Nucleus accumbens (tissue), 56 donors: ENCODE results near the gene MAMDC2.

Source experiments
- DNase-seq, 56 donors: peaks; one replicate each; lab custom pipeline; 2025; lab: John Stamatoyannopoulos, UW

Gene MAMDC2

DNA sequence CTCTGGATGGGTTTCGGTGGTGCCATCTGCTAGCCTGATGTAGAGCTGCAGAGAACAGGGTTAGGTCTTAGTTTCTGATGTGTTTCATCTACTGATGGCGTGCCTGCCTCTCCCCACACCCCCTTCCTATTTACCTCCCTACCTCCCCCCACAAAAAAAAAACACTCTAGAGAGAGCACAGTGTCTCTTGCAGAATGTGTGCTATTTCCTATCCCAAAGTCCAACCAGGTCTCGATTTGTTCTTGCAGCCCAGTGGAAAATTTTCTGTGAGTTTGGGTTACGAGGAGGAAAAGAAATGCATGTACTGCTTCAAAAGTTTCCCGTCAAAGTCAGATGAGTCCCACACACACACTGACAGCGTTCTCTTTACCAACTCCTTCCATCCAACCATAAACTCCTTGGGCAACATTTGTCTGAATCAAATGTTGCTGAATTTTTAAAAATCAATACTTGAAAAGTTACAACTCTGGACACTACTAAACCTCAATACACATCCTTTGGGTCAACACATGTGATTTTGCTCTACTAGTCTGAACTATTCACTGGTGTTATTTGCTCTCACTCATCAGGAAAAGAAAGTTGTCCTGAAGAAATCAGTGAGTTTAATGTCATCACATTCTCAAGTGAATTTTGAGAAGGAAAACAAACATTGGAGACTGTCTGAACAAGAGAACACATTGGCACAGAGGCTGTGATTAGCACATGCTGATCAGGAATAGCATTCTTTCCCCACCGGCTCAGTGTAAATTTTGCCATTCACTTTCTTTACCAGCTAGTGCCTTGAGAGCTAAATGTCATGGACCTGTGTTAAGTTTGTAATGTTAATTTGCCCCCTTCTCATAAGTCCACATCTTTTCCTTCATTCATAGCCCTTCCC is 84.1 kb downstream of the MAMDC2 start:
- no peak for DNase-seq

GRCh38 chr9:70130266-70130665 is 86.6 kb downstream of the MAMDC2 start:
- no peak for DNase-seq

GRCh38 chr9:70131296-70131695 is 87.6 kb downstream of the MAMDC2 start:
- no peak for DNase-seq

GRCh38 chr9:70133253-70134208 is 89.9 kb downstream of the MAMDC2 start:
- no peak for DNase-seq

DNA sequence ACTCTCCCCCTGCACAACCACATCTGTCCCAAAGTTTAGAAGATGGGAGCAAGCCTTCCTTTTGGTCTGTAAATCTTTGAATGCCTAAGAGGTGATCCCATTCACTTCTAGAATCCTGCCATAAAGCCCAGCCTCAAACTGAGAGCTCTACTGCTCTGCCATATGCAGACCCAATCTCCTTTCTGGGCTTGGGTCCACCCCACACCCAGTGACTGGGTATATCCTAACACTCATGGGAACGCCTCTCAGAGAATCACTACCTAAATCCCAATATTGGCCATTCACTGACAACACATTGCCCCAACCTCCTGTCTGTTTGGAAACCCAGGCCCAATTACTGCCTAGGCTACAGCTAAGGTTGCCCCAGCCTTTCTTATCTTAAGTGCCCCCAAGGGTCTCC is 90.7 kb downstream of the MAMDC2 start:
- no peak for DNase-seq

GRCh38 chr9:70135176-70135575 is 91.5 kb downstream of the MAMDC2 start:
- no peak for DNase-seq

DNA sequence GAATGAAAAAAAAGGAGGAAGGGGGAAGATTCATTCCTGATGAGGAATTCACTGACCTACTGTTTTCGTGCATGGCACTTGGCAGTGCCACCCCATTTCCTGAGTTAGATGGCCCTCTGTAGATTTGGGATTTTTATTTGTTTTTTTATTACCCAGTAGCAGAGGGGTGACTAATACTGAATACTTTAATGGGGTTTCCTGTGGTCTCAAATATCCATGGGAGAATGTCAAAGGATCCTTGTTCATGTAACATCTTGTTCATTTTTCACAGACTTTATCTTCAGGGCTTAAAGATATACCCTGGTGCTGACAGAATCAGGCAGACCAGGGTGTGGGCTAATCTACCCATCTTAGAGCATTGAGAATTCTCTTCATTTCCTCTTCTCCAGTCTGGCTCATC is 93.0 kb downstream of the MAMDC2 start:
- no peak for DNase-seq

- no peak for DNase-seq
Observed at GRCh38 chr9:70137577-70137976, 93.9 kb downstream of the MAMDC2 start.

GRCh38 chr9:70142101-70142500 is 98.5 kb downstream of the MAMDC2 start:
- no peak for DNase-seq

DNA sequence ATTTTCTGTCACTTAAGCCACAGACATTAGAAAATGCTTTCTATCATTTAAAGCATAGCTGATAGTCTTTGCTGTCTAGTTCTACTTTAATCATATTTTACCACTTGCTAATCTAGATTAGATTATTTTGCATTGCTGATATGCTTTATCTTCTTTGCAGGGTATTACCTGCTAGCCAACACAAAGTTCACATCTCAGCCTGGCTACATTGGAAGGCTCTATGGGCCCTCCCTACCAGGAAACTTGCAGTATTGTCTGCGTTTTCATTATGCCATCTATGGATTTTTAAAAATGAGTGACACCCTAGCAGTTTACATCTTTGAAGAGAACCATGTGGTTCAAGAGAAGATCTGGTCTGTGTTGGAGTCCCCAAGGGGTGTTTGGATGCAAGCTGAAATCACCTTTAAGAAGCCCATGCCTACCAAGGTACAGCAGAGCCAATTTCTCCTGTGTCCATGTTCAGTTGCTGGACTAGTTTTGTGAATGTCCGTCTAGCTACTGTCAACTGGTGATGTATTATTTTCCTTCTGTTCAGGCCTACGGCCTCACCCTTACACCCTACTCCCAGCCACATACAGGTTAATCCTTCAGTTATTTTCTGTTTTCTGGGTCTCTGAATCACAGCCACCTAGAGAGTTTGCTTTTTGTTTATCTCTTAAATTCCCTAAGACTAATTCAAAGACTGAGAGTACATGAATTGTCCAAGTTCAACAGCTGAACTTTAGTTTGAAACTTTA is 99.9 kb downstream of the MAMDC2 start:
- DNase-seq: no peak

DNA sequence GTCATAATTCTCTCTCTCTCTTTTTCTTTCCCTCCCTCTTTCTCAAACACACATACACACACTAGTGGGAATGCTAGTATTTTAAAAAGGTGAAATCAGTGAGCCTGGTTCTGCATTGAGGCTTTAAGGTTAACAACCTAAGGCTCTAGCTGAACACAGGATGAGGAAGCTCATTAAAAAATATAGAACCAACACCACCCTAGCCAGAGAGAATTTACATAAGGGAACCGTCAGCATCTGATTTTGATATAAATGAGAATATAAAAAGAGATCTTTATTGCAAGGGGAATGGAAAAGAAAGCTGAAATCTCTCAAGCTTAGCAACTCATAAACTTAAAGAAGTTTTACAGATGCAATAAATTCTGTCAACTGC is 100.5 kb downstream of the MAMDC2 start:
- DNase-seq: no peak

GRCh38 chr9:70145981-70146380 is 102.3 kb downstream of the MAMDC2 start:
- no peak for DNase-seq

GRCh38 chr9:70147196-70147595 is 103.5 kb downstream of the MAMDC2 start:
- no peak for DNase-seq

GRCh38 chr9:70147651-70148050 is 104.0 kb downstream of the MAMDC2 start:
- DNase-seq: no peak

- DNase-seq: no peak
Observed at GRCh38 chr9:70152350-70152749, 108.7 kb downstream of the MAMDC2 start.

DNA sequence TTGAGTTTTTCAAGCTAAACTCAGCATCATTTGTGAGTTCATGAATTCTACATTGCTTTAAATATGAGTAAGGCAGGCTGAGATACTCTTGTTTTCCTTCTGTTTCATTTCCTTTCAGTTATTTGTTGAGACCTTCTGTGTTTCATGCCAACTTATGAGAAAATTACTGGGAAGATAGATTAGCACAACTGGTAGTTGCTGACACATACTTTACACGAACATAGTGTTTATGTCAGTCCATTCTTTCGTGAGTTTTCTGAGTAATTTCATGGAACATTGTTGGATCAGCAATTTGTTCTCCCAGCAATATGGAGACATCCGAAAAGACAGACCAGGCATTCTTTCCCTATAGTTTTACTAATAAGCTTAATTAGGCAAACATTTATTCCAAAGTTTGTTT is 113.1 kb downstream of the MAMDC2 start:
- no peak for DNase-seq

GRCh38 chr9:70159630-70160029 is 116.0 kb downstream of the MAMDC2 start:
- DNase-seq: no peak

- DNase-seq: no peak
Observed at GRCh38 chr9:70160686-70161600, 117.3 kb downstream of the MAMDC2 start.

DNA sequence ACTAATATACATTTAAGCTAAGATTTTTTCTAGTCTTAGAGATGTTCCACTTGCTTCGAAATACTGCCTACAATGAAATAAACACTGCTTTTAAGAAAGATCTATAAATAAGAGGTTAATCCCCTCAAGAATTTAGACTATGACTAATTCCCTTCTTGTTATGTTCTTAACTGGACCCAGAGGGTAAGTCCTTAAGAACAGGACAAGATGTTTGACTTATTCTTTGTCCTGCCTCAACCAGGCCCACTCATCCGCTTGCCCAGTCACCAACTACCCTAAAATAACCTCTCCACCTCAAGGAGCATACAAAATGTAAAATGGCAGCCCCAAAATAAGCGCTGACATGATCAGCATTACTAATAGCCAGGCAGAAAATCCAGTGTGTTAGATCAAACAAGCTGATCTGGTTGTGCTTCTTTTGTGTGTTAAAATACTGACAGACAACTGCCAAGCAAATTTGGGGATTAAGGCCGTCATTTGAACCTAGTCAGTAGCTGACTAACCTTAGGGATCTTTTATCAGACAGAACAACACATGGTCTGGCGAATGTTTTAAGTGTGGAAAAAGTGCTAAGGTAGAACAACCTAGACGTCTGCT is 121.5 kb downstream of the MAMDC2 start:
- no peak for DNase-seq
